HG03571 (cell line): ENCODE data around the gene ARHGAP40.

ENCODE experiments used
- ATAC-seq: cut with Tn5 transposase; IDR thresholded peaks from one replicate; pipeline ENCODE4 v1.9.1; 2021; ENCODE audit not compliant: unreplicated experiment

The ARHGAP40 gene

DNA sequence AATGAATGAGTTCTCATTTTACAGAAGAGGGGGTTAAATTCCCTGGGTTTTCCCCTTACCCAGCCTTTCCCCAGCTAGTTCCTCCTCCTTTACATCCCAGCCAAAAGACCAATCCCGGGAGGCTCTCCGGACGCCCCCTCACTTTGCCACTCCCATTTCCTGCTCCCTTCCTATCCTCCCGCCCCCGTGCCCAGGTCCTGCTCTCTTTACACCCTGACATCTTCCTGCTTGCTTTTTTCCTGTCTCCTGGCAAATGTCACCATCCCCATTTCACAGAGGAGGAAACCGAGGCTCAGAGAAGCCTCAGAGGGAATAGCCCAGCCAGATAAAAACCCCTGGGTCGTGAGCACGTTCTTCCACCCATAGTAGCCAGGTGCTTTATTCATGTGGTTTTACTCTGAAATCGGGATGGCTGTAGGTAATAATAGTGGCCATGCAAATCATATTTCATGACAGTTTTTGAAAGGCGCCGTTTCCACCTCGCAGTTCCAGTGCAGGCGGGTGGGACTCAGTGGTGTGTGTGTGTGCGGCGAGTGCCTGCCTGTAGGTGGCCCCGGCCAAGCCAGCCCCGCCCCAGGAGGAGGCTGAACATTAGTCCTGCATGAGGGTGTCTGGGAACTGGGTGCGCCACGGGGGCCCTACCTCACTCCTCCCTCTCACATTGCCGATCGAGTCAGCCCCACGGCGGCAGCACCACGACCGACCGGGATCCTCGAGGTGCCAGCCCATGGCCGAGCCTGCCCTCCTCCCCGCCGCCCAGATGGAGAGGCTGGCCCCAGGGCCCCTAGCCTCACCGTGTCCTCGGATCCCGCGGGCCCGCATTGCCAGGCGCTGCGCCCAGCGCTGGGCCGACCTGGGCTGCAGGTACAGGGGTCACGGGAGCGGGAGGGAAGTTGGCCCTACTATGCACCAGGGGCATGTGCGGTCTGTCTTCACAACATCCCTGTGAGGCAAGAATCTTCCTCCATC is at the start of gene ARHGAP40:
Gene ARHGAP40 (plus strand): TSS at position 594 of the 969 bp plus-strand sequence.
- ATAC-seq = no peak

- ATAC-seq = no peak
These were observed 46.6 kb upstream of the ARHGAP40 start for GRCh38 chr20:38554986-38555385.

DNA sequence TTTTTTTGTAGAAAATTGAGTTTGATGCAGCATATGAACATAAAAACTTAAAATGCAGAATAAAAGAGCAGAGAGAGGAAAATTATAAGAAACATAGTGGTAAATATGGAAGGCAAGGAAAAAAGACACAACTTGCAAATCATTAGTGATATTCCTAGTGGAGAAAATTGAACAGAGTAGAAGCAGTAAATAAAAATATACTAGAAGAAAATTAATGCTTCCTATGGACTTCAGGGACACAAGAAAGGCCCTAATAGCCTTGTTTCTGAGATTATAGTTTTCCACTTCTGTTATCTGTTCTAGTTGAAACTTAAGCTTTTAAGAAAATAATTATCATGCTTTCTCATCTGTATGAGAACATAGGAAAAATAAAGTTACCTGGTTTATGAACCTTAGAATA is 46.2 kb upstream of the ARHGAP40 start:
- ATAC-seq = no peak

GRCh38 chr20:38557174-38557573 is 44.4 kb upstream of the ARHGAP40 start:
- ATAC-seq = no peak

DNA sequence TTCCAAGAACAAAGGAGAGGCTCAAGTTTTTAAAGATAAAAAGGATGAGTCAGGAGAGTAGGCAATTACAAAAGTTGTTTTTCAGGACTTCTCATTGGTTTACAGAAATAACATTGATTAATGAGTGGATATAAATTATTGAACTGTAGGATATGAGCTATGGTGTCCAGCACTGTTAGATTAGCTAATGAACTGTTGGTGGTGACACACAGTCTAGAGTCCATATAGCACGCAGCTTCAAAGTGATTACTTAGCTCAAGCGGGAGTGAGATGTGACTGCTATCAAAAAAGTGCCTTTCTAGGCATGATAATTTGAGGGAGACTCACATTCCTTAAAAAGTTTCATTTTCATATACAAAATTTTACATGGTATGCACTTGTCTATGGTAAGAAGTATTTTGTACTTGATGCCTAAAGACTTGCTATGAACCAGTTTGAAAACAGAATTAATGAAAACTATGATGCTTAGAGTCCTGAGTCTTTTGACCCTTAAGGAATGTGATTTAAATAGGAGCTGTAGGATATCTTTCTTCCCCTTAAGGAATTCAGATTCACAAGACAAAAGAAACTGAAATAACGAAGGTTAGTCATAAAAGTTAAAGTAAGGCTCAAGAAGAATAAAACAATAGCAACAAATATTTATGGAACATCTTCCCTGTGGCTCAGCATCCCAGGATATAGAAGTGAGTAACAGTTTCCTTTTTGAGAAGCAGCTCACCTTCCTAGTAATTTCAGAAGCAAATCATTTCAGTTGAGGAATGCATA is 42.8 kb upstream of the ARHGAP40 start:
- no peak for ATAC-seq

DNA sequence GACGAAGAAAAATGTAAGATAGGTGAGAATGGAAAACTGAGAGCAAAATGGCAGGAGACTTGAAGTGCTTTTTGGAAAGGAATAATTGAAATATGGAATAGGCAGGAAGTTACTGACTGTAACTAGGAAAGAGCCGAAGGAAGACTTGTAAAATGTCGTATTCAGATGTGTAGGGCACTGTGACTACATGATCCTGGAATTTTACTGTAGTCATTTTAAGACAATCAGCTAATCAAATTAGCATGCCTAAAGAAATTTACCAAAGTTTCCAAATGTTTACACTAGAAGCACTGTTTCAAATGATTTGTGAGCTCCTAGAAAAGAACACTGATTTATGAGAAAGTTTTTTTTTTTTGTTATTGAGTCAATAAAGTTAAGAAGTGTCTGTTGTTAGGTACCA is 41.8 kb upstream of the ARHGAP40 start:
- ATAC-seq = no peak

DNA sequence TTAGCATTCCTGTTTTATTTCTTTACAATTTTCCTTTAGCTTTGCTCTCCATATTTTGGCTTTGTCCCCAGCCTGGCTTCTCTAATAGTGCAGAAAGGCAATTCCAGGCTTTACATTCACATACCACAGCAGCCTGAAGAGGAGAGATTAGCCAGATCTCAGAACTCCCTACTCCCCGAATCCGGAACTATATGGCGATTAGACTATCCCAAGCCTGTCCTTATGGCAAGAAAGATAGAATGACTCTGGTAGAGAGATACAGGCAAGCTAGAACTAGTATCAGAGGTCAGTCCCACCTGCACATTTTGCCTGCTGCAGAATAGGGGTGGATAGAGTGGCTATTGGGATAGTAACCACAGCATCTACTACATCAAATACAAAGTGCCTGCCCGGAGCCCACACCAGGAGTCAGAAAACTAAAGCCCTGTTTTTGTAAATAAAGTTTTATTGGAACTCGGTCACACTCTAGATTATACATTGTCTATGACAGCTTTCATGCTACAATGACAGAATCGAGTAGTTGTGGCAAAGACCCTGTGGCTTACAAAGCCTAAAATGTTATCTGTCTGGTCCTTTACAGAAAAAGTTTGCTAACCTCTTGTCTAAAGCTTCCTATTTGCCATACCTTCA is 37.7 kb upstream of the ARHGAP40 start:
- ATAC-seq = no peak

DNA sequence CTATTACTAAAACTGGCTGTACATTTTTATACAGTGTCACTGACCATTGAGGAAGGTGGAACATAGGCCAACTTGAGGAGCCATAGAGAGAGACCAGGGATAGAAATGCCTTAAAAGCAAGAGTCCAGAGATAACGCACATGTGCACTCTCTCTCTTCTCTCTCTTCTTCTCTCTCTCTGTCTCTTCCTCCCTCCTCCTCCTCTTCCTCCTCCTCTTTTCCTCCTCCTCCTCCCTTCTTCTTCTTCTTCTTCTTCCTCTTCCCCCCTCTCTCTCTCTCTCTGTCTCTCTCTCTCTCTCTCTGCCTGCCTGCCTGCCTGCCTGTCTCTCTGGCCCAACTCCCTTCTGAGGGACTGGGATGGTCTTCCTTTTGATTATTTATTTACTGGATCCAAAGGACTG is 36.9 kb upstream of the ARHGAP40 start:
- ATAC-seq = no peak

GRCh38 chr20:38566036-38566598 is 35.5 kb upstream of the ARHGAP40 start:
- ATAC-seq = no peak

DNA sequence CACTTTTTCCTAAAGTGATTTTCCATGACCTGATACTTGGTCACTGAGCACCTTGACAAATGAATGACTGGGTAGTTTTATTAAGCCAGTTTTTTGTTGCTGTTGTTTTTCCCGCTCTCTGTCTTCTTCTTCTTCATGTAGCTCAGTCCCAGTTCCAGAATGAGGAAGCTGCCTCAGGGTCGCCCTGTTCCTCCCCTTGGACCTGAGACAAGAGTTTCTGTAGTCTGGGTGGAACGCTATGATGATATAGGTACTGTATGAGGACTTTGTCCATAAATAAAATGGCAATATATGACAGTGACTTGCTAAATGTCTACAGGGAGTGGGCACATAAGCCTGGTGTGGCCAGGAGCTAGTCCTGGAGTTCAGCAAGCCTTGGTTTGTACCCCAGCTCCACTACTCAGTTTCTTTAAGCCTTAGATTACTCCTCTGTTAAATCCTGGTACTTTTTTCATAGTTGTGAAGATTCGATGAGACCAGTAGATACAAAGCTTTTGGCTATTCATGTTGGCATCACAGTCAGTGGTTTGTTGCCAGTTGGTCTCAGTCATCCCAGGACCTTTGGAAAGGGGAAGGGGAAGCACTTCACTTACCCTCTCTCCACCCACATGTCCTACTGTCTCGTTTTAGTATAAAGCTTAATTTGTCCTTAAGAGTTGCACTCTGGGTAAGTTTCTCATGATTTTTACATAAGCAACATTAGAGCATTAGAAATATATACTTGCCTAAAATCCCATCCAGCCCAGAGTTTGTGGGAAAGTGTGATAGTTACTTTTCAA is 31.7 kb upstream of the ARHGAP40 start:
- no peak for ATAC-seq

- ATAC-seq = no peak
These were observed 28.2 kb upstream of the ARHGAP40 start for GRCh38 chr20:38573413-38573812.

DNA sequence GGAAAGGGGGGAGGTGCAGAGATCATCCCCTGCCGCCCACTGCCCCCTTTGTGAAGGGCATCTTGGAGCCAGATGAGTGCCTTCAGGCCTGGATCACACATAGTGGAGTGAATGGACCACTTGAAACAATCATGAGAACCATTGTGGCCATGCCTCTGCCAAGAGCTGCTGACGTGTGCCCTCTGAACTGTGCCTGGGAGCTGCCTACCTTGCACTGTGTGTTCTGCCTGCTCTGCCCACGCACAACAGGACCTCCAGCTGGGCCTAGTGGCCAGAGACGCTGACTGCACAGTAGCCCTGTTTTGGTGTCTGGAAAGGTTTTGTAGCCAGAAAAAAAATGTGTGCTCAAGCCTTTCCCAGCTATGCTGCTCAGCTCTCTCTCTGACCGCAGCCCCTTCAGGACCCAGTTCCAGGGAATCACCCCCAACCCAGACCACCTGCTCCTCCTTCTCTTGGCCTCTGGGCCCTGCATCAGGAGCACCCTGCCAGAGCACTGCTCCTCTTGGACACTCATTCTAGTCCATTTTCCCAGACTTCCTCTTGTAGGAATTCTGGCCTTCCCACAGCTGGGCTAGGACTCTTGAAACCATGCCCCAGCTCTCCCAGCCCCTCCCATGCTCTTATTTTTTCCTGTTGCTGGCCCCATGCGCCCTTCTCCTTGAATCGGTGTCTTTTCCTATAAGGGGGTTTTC is 22.2 kb upstream of the ARHGAP40 start:
- ATAC-seq = no peak

- ATAC-seq = no peak
These were observed 21.7 kb upstream of the ARHGAP40 start for GRCh38 chr20:38579921-38580320.

- no peak for ATAC-seq
These were observed 20.6 kb upstream of the ARHGAP40 start, which contains the start of gene ADIG for GRCh38 chr20:38581013-38581412. Gene ADIG (plus strand): TSS chr20:38581197. CDS start chr20:38581251, 54 bp downstream.

DNA sequence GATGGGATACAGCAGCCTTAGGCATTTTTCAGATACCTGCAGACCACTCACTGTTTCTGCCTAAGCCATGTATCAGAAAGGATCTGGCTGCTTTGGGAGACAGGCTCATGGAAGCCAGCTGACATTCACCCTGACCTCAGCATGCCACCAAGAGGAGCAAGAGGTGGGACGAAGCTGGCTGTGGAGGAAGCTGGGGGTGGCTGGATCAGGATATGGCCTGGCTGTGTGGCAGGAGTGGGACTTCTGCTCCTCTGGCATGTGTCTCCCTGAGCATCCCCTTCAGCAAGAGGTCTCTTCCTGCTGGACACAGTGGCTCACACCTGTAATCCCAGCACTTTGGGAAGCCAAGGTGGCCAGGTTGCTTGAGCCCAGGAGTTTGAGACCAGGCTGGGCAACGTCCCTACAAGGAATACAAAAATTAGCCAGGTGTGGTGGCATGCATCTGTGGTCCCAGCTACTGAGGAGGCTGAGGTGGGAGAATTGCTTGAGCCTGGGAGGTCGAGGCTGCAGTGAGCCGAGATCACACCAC is 19.7 kb upstream of the ARHGAP40 start:
- ATAC-seq = no peak

- no peak for ATAC-seq
These were observed 18.3 kb upstream of the ARHGAP40 start for GRCh38 chr20:38583306-38583705.

- no peak for ATAC-seq
These were observed 17.4 kb upstream of the ARHGAP40 start for GRCh38 chr20:38584099-38584763.

DNA sequence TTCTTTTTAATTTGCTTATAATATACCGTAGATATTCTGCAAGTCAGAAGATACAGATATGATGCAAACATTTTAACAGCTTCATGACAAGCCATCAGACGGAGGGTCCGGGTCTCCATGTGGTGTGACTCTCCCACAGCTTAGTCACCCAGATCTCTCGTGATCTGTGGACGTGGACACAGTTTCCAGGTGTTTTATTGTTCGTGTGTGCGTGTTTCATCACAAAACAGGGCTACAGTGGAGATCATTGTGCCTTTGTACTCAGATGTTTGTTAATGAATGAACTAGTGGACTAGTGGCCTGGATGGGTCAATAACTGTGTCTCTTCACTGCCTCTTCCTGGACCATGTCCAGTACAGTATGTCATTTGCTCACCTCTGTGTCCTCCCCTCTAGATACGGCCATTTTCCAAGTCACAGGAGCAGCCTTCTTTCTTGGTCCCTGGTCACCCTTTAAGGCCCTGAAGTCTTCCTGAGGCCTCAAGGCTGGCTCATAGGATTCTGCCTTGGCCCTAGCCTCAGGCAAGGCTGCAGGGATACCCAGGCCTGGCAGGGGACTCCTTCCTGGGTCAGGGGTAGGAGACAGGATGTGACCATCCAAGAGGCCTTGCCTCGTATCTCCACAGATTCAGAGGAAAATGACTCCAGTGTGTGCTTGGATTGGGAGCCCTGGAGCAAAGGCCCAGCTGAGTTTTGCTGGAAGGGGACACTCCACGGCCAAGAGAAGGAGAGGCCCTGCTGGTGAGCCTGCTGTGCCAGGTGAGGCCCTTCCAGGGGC is 16.0 kb upstream of the ARHGAP40 start:
- ATAC-seq = no peak
